ENCODE data around the gene GAS2L1. TPM values are rescaled to one million over a fixed set of nuclear protein-coding genes. Genes with fewer than 3 reads are reported as not detected.

GAS2L1 gene
- 9.6 TPM for polyA plus RNA-seq (ENCODE audit: insufficient read length)

DNA sequence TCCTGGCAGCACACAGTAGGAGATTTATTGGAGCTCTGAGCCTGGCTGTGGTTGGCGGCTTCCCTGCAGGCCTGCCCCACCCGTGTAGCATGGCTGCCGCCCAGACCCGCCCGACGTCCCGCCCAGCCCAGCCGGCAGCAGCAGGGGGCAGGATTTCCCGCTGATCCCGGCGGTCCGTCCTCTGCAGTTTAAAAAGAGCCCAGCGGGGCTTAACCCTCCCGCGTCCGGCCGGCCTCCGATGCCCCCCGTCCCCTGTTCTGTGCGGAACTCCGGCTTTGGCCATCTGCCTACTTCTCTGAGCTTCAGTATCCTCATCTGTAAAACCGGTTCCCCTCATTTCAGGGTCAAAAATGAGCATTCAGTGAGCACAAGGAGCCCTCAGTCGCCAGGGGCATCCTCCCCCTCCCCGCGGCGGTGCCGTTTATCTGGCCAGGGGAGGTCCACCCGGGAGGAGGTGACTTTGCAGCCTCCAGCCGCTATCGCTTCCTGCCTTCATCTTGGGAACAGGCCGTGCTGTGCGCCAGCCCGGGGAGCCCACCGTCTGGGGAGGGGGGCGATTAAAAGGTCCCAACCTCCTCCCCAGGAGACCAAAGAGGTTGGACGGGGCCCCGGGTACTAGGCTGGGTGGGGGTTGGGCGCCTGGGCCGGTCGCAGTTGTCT is at the start of gene GAS2L1:
GAS2L1 (plus strand) TSS at position 476 of the 660 bp plus-strand sequence. CDS start 1,456 bp downstream, outside the sequence.
- DNase-seq (ENCODE audit: low read depth): no peak

DNA sequence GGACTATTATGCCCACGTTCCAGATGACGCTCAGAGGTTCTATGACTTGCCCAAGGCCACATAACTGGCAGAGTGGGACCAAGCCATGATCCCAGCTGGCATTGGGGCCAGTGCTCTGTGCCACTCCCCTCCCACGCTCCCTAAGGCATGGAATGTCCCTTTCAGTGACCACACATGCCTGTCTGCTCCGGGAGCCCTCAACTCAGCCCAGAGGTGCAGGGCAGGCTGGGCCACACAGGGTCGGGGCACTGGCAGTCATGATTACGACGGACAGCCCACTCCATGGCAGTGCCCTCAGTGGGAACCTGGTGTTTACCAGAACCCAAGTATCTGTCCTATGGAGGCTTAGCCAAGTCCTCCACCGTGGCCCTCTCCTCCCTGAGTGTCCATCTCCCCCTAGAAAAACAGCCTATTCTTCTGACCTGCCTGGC is 48.7 kb upstream of the GAS2L1 start:
- DNase-seq (ENCODE audit: low read depth): no peak

DNA sequence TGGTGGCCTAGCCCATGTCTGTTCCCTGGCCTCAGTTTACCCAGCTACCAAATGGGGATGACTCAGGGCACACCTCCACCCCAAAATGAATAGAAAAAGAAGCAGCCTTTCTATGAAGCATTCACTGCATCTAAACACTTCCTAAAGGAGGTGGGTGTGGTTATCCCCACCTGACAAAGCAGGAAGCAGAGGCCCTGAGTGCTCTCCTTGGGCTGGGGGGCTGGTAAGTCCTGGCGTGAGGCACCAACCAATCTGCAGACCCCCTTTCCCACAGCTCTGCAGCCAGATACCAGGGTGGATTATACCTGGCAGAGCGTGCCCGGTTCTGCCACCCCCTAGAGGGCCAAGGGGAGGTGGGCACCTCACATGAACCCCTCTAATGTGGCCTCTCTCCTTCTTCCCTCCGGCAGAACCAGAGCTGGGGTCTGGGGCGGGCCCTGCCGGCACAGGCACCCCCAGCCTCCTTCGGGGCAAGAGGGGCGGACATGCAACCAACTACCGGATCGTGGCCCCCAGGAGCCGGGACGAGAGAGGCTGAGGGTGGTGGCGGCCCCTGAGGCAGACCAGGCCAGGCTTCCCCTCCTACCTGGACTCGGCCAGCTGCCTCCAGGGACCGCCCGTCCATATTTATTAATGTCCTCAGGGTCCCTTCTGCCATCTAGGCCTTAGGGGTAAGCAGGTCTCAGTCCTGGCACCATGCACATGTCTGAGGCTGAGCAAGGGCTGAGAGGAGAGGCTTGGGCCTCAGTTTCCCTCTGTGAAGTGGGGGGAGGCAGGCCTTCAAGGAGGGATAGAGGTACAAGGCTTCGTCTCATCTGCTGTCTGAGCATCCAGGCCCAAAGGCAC is 47.8 kb upstream of the GAS2L1 start:
- DNase-seq (ENCODE audit: low read depth): no peak

DNA sequence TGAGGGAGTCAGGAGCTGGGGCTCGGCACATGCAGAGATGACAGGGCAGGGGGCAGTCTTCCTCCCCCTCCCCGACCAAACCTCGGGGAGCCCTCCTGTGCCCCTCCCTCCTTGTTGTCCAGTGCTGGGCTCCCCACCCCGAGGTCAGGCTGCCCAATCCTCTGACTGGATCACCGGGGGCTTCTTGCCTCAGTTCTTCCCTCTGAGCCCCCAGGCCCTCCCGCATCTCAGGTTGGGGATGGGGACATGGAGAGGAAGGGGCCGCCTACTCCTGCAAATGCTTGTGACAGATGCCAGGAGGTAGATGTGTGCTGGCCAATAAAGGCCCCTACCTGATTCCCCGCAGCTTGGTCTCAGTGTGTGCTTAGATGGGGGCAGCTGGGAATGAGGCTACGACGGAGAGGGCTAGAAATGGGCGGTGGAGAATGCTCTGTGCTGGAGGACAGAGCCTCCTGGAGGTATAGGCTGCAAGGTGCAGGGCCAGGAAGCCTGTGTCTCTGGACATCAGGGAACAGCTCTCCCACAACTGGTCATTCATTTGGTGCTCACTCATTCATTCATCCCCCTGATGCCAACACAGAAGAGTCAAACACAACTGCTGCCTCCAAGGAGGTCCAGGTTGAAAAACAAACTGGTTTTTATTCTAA is 47.1 kb upstream of the GAS2L1 start:
- DNase-seq (ENCODE audit: low read depth): no peak

DNA sequence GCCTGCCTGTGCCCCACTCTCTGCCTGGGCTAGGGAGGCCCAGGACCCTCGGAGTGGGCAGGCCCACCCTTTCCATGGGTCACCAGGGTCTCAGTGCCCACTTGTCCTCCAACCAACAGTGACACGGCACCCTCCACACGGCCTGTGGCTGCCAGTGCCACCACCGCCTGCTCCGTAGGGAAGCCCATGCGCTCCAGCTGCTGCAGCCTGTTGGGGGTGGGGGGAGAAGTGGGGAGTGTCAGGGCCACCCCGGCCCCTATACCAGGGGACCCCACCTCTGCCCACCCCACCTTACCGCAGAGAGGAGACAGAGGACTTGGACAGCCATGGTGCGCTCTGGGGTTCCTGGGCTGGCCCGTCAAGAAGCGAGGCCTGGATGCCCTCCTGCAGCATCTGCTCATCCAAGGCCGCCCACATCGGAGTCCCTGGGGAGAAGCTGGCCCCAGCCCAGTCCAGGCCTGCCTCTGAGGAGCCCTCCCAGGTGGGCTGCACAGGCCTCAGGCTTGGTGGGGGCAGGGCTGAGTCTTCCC is 46.4 kb upstream of the GAS2L1 start:
- DNase-seq (ENCODE audit: low read depth): no peak

DNA sequence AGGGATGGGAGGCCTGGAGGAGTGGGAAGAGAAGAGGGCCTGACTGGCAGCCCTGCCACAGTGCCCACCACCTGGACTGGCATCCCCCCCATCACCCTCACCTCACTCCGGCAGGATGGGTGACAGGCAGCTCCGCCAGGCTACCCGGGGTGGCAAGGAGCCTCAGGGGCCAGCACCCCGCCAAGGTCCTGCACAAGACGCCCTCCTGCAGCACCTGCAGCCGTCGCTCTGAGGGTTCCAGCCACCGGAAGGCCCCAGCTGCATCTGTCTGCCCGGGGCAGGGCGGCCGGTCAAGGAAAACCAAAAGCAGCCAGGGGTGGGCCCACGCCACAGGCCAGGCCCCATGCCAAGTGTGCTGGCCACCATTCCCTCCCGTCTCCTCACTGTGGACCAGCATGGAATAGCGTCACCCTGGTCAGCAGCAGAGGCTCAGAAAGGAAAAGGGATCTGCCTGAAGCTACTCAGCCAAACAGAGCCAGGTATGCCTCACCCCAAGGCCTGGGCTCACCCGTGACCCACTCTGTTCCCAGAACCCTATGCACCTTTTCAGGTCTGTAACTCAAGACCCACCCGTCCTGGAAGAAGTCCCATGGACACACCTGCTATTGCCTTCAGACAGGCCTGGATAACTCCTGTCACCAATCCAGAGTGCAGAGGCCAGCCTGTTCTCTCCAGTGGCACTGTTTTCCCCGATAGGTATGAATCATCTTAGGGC is 45.7 kb upstream of the GAS2L1 start:
- DNase-seq (ENCODE audit: low read depth): no peak

DNA sequence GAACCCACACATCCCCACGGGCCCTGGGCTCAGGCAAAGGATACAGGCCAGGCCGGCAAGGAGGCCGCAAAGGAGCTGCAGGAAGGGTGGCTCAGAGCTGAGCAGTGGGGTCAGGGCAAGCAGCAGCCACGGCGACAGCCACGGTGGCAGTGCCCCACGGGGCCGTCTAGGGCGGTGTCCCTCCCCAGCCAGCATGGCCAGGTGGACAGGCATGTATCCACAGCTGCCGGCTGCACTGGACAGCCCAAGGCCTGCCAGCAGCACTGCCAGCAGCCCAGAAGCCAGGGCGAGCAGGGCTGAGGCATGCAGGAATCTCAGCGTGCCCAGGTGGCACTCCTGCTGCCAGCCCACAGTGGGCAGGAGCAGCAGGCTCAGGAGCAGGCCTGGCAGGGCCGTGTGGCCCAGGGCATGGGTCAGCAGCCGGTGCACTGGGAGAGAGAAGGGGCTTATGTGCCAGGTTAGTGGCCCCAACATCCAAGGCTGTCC is 42.6 kb upstream of the GAS2L1 start:
- no peak for DNase-seq (ENCODE audit: low read depth)

DNA sequence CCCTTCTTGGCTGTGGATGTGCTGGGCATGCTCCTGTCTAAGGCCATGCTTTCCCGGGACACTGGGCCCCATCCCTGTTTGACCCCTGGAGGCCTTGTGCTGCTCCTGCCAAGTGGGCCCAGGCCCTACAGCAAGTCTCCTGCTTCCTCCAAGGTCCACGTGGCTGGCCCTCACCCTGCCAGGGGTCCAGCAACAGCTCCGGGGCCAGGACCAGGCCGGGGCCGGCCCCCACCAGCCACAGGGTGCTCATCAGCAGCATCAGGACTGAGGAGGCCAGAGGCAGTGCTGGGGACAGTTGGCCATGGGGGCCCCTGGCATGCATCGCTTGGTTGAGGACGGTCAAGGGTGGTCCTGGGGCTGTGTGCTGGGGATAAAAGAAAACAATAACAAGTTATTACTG is 41.1 kb upstream of the GAS2L1 start:
- no peak for DNase-seq (ENCODE audit: low read depth)

DNA sequence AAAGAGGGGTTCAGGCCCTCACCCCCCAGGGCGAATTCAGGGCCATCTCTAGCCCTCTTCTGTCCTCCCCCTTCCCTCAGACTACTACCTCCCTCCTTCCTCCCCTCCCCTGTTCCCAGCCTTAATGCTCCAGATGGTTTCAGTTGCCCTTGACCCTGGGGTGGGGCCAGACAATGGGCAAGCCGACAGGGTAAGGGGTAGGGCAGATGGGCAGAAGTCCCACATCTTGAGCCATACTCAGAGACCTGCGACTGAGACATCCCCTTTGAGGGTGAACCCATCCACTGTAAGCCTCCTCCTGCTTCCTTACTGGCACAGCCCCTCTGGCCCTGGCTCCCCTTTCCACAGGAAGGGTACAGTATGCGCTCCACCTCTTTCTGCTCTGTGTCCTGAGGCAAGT is 40.5 kb upstream of the GAS2L1 start:
- no peak for DNase-seq (ENCODE audit: low read depth)

DNA sequence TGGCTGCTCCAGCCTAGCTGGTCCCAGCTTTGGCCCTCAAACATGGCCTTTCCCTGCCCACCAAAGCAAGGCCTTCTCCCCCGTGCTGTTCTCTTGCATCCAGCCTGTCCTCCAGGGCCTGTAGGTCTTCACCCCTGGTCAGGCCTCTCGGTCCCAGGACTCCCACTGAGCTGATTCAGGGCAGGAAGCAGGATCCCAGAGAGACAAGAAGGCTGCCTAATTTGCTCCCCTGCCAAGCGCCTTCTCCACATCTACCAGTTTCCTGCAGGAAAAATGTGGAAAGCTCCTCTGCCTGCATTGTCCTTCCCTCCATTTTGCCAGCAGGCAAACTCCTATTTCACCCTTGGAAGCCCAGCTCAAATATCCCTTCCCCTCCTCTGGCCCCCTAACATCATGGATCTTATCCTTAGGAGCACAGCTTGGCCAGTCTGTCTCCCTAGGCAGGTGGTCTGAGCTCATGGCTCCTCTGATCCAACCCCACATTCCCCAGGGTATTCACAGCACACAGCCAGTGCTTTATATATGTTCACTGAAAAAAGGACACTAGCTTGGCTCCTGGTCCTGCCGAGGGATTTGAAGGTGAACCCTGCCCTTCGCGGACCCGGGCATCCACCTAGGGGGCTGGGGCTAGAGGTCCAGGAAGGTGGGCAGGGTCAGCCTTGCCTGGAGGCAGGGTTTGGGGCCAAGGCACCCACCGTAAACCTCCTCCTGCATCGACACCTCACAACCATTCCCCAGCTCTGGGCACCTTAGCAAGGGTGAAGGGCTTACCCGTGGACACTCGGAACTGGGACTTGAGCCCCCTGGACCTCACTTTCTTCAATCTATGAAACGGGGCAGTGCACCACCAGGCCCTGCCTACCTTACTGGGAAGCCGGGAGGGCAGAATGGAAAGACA is 39.6 kb upstream of the GAS2L1 start:
- DNase-seq (ENCODE audit: low read depth): no peak

DNA sequence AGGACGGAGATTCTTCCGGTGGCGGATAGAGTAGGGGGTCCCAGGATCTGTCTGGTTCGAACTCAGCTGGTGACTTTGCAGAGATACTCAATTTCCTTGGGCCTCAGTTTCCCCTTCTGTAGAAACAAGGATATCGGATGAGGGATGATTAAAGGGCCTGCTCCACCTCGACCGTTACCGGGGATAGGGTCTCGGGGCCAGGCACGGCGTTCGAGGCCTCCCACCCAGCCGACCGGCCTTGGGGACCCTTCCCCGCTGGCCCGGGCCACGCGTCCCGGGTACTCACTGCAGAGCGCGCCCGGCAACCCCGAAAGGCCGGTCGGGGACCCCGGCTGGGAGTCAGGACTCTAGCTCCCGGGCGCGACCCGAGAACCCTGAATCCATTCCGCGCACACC is 39.0 kb upstream of the GAS2L1 start:
- DNase-seq (ENCODE audit: low read depth): no peak

DNA sequence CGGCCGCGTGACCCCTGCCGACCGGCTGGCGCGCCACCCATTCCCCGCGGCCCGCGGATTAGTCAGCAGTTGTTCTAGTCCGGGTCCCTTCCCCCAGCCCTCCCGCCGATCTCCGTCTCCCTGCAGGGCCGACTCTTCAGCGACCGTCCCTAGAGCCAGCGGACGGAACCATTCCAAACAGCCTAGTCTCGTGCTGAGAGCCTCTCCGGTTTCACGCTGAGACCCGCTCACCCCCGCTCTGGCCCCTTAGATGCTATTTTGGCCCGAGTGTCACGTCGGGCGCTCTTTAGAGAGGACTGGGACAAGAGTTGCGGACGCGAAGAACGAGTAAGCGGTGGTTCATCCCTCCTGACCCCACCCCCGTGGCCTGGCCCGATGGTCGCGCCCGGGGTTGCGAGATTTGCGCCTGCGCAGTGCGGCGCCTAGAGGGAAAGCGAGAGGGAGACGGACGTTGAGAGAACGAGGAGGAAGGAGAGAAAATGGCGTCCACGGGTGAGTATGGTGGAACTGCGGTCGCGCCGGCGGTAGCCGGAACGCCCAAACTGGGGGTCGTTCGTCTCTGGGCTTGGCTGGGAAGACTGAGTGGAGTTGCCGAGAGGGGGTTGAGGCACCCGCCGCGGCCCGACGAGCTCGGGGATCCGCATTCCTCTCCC is 38.5 kb upstream of the GAS2L1 start, which contains the start of the genes EWSR1 and RHBDD3:
EWSR1 (plus strand) TSS at position 411 of the 653 bp plus-strand sequence; CDS start at position 480, 69 bp downstream.
RHBDD3 (minus strand) TSS at position 124 of the 653 bp plus-strand sequence. CDS start 2,355 bp downstream, outside the sequence.
- peak; percentile 82 for DNase-seq (ENCODE audit: low read depth)

DNA sequence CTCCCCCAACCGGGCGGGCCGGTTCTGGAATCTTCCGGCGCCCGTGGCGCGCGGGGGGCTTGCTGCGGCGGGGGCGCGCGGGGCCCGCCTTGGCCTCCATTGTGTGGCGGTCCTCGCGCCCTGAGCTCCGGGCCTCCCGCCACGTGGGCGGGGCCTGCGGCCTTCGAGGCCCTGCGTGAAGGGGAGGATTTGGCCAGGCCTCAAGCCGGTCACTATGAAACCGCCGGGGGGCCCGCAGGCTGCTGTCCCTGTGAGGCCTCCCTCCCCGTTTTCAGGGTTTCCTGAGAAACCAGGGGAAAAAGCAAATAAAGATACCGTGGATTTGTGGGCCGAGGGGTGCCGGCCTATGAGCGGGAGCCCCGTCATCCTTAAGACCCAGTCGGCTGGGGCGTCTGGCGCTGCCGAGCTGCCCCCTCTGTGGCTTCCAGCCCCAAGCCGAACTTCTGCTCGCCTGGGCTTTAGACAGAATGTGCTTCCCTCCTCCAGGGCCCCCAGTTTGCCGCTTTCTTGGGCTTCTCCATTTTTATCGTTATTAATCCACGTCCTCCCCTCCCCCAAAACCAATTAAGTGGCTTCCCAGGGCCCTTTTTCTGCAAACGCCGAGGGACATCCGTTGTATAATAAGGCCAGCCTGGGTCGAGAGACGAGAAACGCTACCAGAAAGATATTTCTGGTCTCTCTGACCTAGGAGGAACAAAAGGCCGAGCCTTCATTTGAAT is 37.8 kb upstream of the GAS2L1 start:
- peak; percentile 52 for DNase-seq (ENCODE audit: low read depth)

DNA sequence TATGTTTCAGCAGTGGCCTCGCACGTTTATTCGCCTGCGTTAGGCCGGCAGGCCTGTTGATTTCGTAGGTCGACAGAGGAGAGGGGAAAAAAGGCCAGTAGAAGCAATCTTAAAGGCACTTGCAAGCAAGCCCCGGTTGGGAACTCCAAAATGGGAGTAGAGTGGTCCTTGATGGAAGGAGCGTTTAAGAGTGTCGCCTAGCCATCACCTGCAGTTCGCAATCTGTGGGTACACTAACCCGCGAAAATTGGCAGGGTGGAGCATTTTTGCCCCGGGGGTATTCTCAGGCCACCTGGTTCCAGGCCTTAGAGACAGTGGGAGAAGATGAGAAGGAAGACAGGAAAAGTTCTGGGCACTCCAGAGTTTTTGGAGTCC is 37.2 kb upstream of the GAS2L1 start:
- no peak for DNase-seq (ENCODE audit: low read depth)

DNA sequence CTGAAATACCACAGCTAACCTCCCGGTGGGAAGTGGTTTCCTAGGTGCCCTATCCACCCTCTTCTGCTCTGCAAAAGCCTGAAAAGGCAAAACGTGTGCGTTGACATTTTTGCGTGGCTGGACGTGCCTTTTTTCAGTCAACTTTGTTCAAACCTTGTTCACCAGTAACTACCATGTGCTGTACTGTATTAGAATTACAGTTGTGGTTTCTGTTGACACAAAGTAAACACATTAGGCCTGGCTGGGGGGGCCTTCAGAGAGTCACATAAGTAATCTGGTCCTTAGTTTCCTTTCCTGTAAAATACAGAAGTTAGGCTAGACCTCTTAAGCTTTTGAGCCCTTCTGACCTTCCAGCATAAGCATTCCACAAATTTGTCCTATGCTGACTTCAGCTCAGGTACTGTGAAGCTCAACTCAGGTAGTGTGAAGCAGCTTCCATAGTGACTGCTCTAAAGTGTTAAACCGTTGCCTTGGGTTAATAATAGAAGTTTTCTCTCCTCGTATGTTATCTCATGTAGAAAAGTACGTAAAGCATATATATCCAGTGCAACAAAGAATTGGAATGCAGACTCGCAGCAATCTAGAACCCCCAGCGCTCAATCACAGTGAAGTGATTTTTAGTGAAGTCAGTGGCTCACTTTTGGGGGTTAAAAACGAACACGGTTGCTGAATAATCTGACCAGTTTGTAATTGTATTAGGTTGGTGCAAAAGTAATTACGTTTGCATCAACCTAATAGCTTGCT is 36.5 kb upstream of the GAS2L1 start:
- no peak for DNase-seq (ENCODE audit: low read depth)

DNA sequence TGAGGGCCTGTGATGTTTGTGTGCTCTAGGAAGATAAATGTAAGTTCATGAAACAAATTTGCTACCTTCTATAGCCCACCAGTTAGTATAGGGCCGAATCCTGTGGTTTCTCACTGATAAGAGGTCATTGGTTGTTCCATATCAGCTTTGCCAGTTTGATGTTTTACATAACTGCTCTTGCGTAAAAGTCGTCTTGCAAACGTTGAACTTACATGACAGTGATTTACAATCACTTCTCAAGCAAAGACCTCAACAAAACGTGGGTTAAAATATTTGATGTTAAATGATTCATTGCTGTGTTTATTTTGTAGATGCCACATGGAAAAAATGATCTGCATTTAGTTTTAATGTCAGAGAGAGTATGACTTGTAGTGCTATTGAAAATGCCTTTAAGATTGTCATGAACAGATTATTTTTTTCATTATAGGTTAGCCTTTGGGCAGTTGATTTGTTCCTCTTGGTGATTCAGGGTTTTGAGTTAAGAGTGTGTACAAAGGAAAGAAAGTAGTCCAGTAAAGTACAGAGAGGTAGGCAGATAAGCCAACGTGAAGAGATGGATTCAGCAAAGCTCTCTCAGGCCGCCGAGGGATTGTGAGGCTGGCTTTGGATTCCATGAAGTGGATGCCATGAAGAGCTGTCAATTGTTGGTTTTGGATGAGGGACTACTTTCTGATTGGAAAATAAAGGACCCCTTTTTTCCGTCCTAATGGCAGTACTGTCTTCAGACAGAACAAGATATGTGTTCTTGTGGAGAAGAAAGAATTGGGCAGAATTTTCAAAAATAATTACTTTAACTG is 35.8 kb upstream of the GAS2L1 start:
- DNase-seq (ENCODE audit: low read depth): no peak

DNA sequence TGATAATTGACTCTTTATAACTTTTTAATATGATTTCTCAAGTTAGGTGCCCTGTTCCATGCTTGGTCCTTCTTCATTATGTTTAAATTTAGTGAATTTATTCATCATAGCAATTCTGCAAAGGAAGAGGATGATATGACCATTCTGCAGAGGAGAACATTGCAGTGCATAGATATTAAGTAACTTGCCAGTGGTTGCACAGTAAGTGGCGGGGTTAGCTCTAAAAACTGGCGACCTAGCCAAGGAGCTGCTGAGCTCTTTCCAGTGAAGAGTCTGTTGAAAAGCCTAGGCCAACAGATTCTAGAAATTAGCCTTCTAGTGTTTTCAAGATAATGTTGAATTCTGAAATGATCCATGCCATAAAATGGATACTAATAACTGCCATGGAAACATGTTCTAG is 33.8 kb upstream of the GAS2L1 start:
- DNase-seq (ENCODE audit: low read depth): no peak
